B cell (primary cell): Measurements from ENCODE around the gene NTRK3. TPM values are rescaled to one million over a fixed set of nuclear protein-coding genes. Genes with fewer than 3 reads are reported as not detected.

Experiments
- ATAC-seq: fragments of 200-7000 bp; cut with Tn5 transposase; one replicate; pipeline ENCODE4 v1.10.0; 2021; ENCODE audit warnings: low read depth, mild to moderate bottlenecking, moderate number of reproducible peaks, moderate library complexity
- CTCF ChIA-PET: fragments of 350-600 bp; sonication (Branson Sonifier 250); formaldehyde crosslinking; loops from one replicate; lab custom pipeline; 2021; ENCODE audit warnings: antibody characterized with exemption, inconsistent platforms; lab: Charles Lee
- POLR2A ChIA-PET: fragments of 350-600 bp; sonication (Branson Sonifier 250); formaldehyde crosslinking; loops from one replicate; lab custom pipeline; 2021; ENCODE audit warnings: antibody characterized with exemption; lab: Charles Lee
- DNase-seq: peaks from one replicate; pipeline ENCODE4 v3.0.0; 2013
- H2AFZ ChIP-seq: 2 replicates; pipeline ENCODE4 v1.6.1; 2012; ENCODE audit warnings: mild to moderate bottlenecking, low read depth, low read length; ENCODE audit not compliant: insufficient read depth, poor library complexity, severe bottlenecking
- H3K27ac ChIP-seq, 2 donors: 1 replicate in 1 of 2; 2 replicates in 1 of 2; pipeline ENCODE4 v1.5.1; 2012 to 2013; ENCODE audit warnings: low read length in 2 of 2, mild to moderate bottlenecking in 2 of 2, moderate library complexity in 1 of 2
- H3K27me3 ChIP-seq, 4 experiments: fragments of 200-600 bp in 1 of 4; sonication (generic) in 1 of 4; replicated peaks in 1 of 4; 1 replicate in 2 of 4; 2 replicates in 2 of 4; pipeline versions ENCODE4 v1.6.1 to v1.7.0; 2013 to 2016; ENCODE audit warnings: low read length in 3 of 4, mild to moderate bottlenecking in 2 of 4, mixed read lengths in 1 of 4, moderate library complexity in 1 of 4; ENCODE audit not compliant: insufficient read depth in 4 of 4, control insufficient read depth in 3 of 4; ENCODE audit errors: control extremely low read depth in 1 of 4
- H3K36me3 ChIP-seq, 2 experiments: replicated peaks in 1 of 2; 1 replicate in 1 of 2; 2 replicates in 1 of 2; pipeline versions ENCODE4 v1.6.1 to v1.7.1; 2013; ENCODE audit warnings: low read length in 1 of 2; ENCODE audit not compliant: insufficient read depth in 2 of 2, control insufficient read depth in 1 of 2; ENCODE audit errors: control extremely low read depth in 1 of 2, extremely low read depth in 1 of 2
- H3K4me1 ChIP-seq, 2 donors: fragments of 200-600 bp in 1 of 2; sonication (generic) in 1 of 2; 1 replicate in 1 of 2; 2 replicates in 1 of 2; pipeline versions ENCODE4 v1.5.1 to v1.6.1; 2013 to 2017; ENCODE audit warnings: low read length in 2 of 2; ENCODE audit not compliant: control insufficient read depth in 2 of 2, insufficient read depth in 2 of 2
- H3K4me2 ChIP-seq: replicated peaks from 2 replicates; pipeline ENCODE3; 2012; ENCODE audit warnings: mild to moderate bottlenecking, low read depth, low read length; ENCODE audit not compliant: poor library complexity, severe bottlenecking
- H3K4me3 ChIP-seq, 5 experiments: fragments of 200-600 bp in 1 of 5; sonication (generic) in 1 of 5; 1 replicate in 3 of 5; 2 replicates in 2 of 5; pipeline versions ENCODE4 v1.5.1 to v1.7.0; 2011 to 2016; ENCODE audit warnings: low read length in 4 of 5, mild to moderate bottlenecking in 4 of 5, low read depth in 2 of 5, control low read depth in 1 of 5, moderate library complexity in 1 of 5; ENCODE audit not compliant: insufficient read depth in 1 of 5; ENCODE audit errors: control extremely low read depth in 1 of 5, extremely low read depth in 1 of 5
- H3K79me2 ChIP-seq: fragments of 200-600 bp; sonication (generic); one replicate; pipeline ENCODE4 v1.6.0; 2016; ENCODE audit warnings: low read length; ENCODE audit not compliant: control insufficient read depth, insufficient read depth
- H3K9ac ChIP-seq: fragments of 200-600 bp; sonication (generic); 2 replicates; pipeline ENCODE4 v1.6.1; 2017; ENCODE audit warnings: mild to moderate bottlenecking, low read length, moderate library complexity
- H3K9me3 ChIP-seq, 3 donors: one replicate each; pipeline versions ENCODE4 v1.6.1 to v1.7.1; 2013; ENCODE audit warnings: low read length in 2 of 3; ENCODE audit not compliant: control insufficient read depth in 2 of 3, insufficient read depth in 1 of 3; ENCODE audit errors: control extremely low read depth in 1 of 3
- H4K20me1 ChIP-seq: 2 replicates; pipeline ENCODE4 v1.6.0; 2012; ENCODE audit warnings: mild to moderate bottlenecking, low read length; ENCODE audit not compliant: insufficient read depth, control insufficient read depth, poor library complexity, severe bottlenecking
- H3K27ac Mint-ChIP-seq: one replicate; pipeline ENCODE4 v1.8.0; 2021; ENCODE audit warnings: mixed read lengths
- H3K27me3 Mint-ChIP-seq: one replicate; pipeline ENCODE4 v1.8.0; 2021; ENCODE audit warnings: mixed read lengths
- H3K4me1 Mint-ChIP-seq: one replicate; pipeline ENCODE4 v1.8.0; 2021; ENCODE audit warnings: mixed read lengths
- H3K4me3 Mint-ChIP-seq: one replicate; pipeline ENCODE4 v1.8.0; 2021; ENCODE audit warnings: mixed read lengths
- H3K9me3 Mint-ChIP-seq: one replicate; pipeline ENCODE4 v1.8.0; 2022; ENCODE audit warnings: mixed read lengths; ENCODE audit not compliant: insufficient read depth
- CTCF ChIP-seq: fragments of 200-600 bp; IDR thresholded peaks from one replicate; pipeline ENCODE4 v1.8.0; 2022; ENCODE audit warnings: antibody characterized with exemption, mild to moderate bottlenecking
- EZH2 ChIP-seq: IDR thresholded peaks from 2 replicates; pipeline ENCODE4 v1.6.1; 2012; ENCODE audit warnings: borderline replicate concordance, low read depth, mild to moderate bottlenecking, moderate library complexity, low read length; ENCODE audit not compliant: insufficient read depth, poor library complexity, severe bottlenecking
- WGBS: methylation state at CpG from one replicate; pipeline ENCODE4 v1.1.5; 2013; ENCODE audit warnings: missing lambda C conversion rate; ENCODE audit not compliant: insufficient coverage; 5-methylcytosine and 5-hydroxymethylcytosine counted together
- intact Hi-C: fragments of 100-400 bp; cut with micrococcal nuclease; formaldehyde crosslinking; loops from one replicate; pipeline ENCODE4 v1.10.0; 2022
- polyA plus RNA-seq: library from polyadenylated mRNA; depleted of rRNA; stranded (reverse); fragments of >200 nt; gene quantifications from 2 replicates; pipeline ENCODE4 v1.2.3, GENCODE V29; 2012
- total RNA-seq, 2 donors: library from RNA; stranded (reverse); fragments of 120-200 nt in 1 of 2; gene quantifications; 1 replicate in 1 of 2; 2 replicates in 1 of 2; pipeline versions ENCODE4 v1.2.3 to v1.2.4, GENCODE V29; 2013 to 2022

Gene NTRK3
- total and polyA plus RNA-seq, 2 donors (not counting 1 experiment from before 2014, with no cell fraction given) = not detected

GRCh38 chr15:88074386-88074785 lies 182.2 kb downstream of the NTRK3 start:
- Histone ChIP-seq H3K27me3 (no peaks in the 10 kb centered on the region), H3K9me3 (peaks cover 0 to 4% (median 0%) of the 10 kb centered on the region in 3 donors), H3K27ac (no peak overlapping the region), H3K36me3 (no peaks in the 10 kb centered on the region), H4K20me1 (no peaks in the 10 kb centered on the region), H3K4me2 (no peak overlapping the region), H3K4me1 (no peaks in the 10 kb centered on the region), H3K79me2 (no peaks in the 10 kb centered on the region), H3K4me3 (no peak overlapping the region), H3K9ac (no peak overlapping the region), H2AFZ (no peak overlapping the region)
- ChIA-PET POLR2A (no interaction called here), CTCF (no interaction called here)
- WGBS = 90% methylated on average over 5 of the region's 5 CpGs
- no peak for TF ChIP-seq EZH2
- TF ChIP-seq CTCF = no peak
- H3K27ac Mint-ChIP-seq = no peak overlapping the region
- no peaks in the 10 kb centered on the region for H3K9me3 Mint-ChIP-seq
- no peaks in the 10 kb centered on the region for H3K27me3 Mint-ChIP-seq
- ATAC-seq = no peak
- H3K4me1 Mint-ChIP-seq = no peaks in the 10 kb centered on the region
- no peak for DNase-seq
- intact Hi-C loops = no loop called here
- no peak overlapping the region for H3K4me3 Mint-ChIP-seq

GRCh38 chr15:88073391-88073691 lies 183.2 kb downstream of the NTRK3 start:
- no peaks in the 10 kb centered on the region for H3K27me3 ChIP-seq
- ChIA-PET POLR2A (no interaction called here), CTCF (no interaction called here)
- WGBS = 100% methylated on average over 2 of the region's 2 CpGs
- intact Hi-C loops = no loop called here
- H3K9ac ChIP-seq = no peak overlapping the region
- H4K20me1 ChIP-seq = no peaks in the 10 kb centered on the region
- Mint-ChIP-seq H3K4me3 (no peak overlapping the region), H3K4me1 (no peaks in the 10 kb centered on the region), H3K27ac (no peak overlapping the region), H3K9me3 (no peaks in the 10 kb centered on the region), H3K27me3 (no peaks in the 10 kb centered on the region)
- H2AFZ ChIP-seq = no peak overlapping the region
- H3K79me2 ChIP-seq = no peaks in the 10 kb centered on the region
- H3K4me1 ChIP-seq = no peaks in the 10 kb centered on the region
- no peak overlapping the region for H3K4me2 ChIP-seq
- ATAC-seq (no peak), DNase-seq (no peak)
- TF ChIP-seq EZH2 (no peak), CTCF (no peak)
- no peak overlapping the region for H3K27ac ChIP-seq
- H3K4me3 ChIP-seq = no peak overlapping the region
- H3K9me3 ChIP-seq = no peaks in the 10 kb centered on the region
- no peaks in the 10 kb centered on the region for H3K36me3 ChIP-seq
